K562 (cell line): ENCODE data around the gene STAU1. TPM values are rescaled to one million over a fixed set of nuclear protein-coding genes. Genes with fewer than 3 reads are reported as not detected.

Experiments used
- GTF2B ChIP-seq: IDR thresholded peaks from 2 replicates; pipeline ENCODE4 v1.6.1; 2011; ENCODE audit not compliant: insufficient read length; ENCODE audit errors: extremely low read depth
- IRF2 ChIP-seq: sonication (generic); formaldehyde crosslinking; IDR thresholded peaks from 2 replicates; pipeline ENCODE4 v1.8.1; 2022; ENCODE audit warnings: mild to moderate bottlenecking, missing genetic modification reagents
- POLR2AphosphoS2 ChIP-seq: IDR thresholded peaks from 2 replicates; pipeline ENCODE4 v1.6.1; 2012; ENCODE audit warnings: low read length, improper control_type of control experiment
- TEAD4 ChIP-seq, 2 experiments: sonication (generic) in 1 of 2; formaldehyde crosslinking in 1 of 2; IDR thresholded peaks; 2 replicates each; pipeline versions ENCODE4 v1.6.1 to v1.8.0; 2012 to 2022; ENCODE audit warnings: borderline replicate concordance in 1 of 2, inconsistent platforms in 1 of 2, low read length in 1 of 2, mild to moderate bottlenecking in 1 of 2, missing genetic modification reagents in 1 of 2
- UBTF ChIP-seq, 2 experiments: IDR thresholded peaks; 2 replicates each; pipeline ENCODE4 v1.6.1; 2012; ENCODE audit warnings: improper control_type of control experiment in 2 of 2, low read depth in 2 of 2, low read length in 2 of 2, borderline replicate concordance in 1 of 2
- ZNF644 ChIP-seq: fragments of 200-800 bp; sonication (Bioruptor generic); IDR thresholded peaks from 2 replicates; pipeline ENCODE4 v1.6.1; 2016; ENCODE audit warnings: low read depth, missing genetic modification characterization, missing compliant biosample characterization
- ZZZ3 ChIP-seq: fragments of 450-650 bp; IDR thresholded peaks from 2 replicates; pipeline ENCODE4 v1.6.1; 2016; ENCODE audit warnings: antibody characterized with exemption, mild to moderate bottlenecking, moderate library complexity
- polyA plus RNA-seq, 8 experiments: library from polyadenylated mRNA; depleted of rRNA in 4 of 8; stranded (reverse) in 5 of 8; unstranded in 3 of 8; fragments of >200 nt; fragmentation: Nextera tagmentation in 2 of 8; fragmentation: Illumina TruSeq in 1 of 8; extraction: Ambion mirVana in 2 of 8; extraction: Trizol in 1 of 8; gene quantifications; 2 replicates each; pipeline versions ENCODE4 v1.2.1 to v1.2.3, GENCODE V29; 2011 to 2014; ENCODE audit warnings: inconsistent platforms in 1 of 8, missing spikeins in 1 of 8
- total RNA-seq, 7 experiments: library from RNA; depleted of rRNA in 6 of 7; stranded (reverse); fragments of >200 nt in 6 of 7; fragmentation: Illumina TruSeq in 2 of 7; extraction: Trizol in 2 of 7; gene quantifications; 2 replicates each; pipeline versions ENCODE4 v1.2.1 to v1.2.3, GENCODE V29; 2011 to 2021; ENCODE audit warnings: low replicate concordance in 1 of 7
- TF ChIP-seq, protein P1 (sequence below): fragments of 250-450 bp; sonication (Bioruptor Pico); IDR thresholded peaks from 2 replicates; pipeline ENCODE4 v1.4.0; 2020
- TF ChIP-seq, protein P2 (sequence below): sonication (generic); formaldehyde crosslinking; IDR thresholded peaks from 2 replicates; pipeline ENCODE4 v1.8.1; 2023; ENCODE audit warnings: mild to moderate bottlenecking, missing genetic modification reagents

The STAU1 gene
- total and polyA plus RNA-seq, 9 of the 15 experiments (the other 6 are each of a cell fraction or from before 2014, with no cell fraction given): 18.0 to 106 (median 50.6) TPM

GRCh38 chr20:49149281-49150045 lies 38.7 kb downstream of the STAU1 start (continued):
- TF ChIP-seq, protein P1, sequence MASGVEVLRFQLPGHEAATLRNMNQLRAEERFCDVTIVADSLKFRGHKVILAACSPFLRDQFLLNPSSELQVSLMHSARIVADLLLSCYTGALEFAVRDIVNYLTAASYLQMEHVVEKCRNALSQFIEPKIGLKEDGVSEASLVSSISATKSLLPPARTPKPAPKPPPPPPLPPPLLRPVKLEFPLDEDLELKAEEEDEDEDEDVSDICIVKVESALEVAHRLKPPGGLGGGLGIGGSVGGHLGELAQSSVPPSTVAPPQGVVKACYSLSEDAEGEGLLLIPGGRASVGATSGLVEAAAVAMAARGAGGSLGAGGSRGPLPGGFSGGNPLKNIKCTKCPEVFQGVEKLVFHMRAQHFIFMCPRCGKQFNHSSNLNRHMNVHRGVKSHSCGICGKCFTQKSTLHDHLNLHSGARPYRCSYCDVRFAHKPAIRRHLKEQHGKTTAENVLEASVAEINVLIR (CRISPR knock-in tag): no peak
- TF ChIP-seq GTF2B (no peak), UBTF (IDR thresholded peaks at IDR 0.05; ENCODE audit: borderline replicate concordance in 1 of 2, low read depth in 2 of 2, low read length in 2 of 2) (no peak), POLR2AphosphoS2 (no peak), ZNF644 (tag) (no peak), IRF2 (no peak), TEAD4 (IDR thresholded peaks at IDR 0.05; ENCODE audit: low read length) (no peak), TEAD4 (CRISPR knock-in tag; IDR thresholded peaks at IDR 0.05; ENCODE audit: borderline replicate concordance) (no peak), ZZZ3 (no peak)
- TF ChIP-seq, protein P2, sequence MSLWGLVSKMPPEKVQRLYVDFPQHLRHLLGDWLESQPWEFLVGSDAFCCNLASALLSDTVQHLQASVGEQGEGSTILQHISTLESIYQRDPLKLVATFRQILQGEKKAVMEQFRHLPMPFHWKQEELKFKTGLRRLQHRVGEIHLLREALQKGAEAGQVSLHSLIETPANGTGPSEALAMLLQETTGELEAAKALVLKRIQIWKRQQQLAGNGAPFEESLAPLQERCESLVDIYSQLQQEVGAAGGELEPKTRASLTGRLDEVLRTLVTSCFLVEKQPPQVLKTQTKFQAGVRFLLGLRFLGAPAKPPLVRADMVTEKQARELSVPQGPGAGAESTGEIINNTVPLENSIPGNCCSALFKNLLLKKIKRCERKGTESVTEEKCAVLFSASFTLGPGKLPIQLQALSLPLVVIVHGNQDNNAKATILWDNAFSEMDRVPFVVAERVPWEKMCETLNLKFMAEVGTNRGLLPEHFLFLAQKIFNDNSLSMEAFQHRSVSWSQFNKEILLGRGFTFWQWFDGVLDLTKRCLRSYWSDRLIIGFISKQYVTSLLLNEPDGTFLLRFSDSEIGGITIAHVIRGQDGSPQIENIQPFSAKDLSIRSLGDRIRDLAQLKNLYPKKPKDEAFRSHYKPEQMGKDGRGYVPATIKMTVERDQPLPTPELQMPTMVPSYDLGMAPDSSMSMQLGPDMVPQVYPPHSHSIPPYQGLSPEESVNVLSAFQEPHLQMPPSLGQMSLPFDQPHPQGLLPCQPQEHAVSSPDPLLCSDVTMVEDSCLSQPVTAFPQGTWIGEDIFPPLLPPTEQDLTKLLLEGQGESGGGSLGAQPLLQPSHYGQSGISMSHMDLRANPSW: no peak
- TF ChIP-seq, all 486 proteins: peak for 0
